Stimulated activated naive CD4-positive, alpha-beta T cell (primary cell): ENCODE measurements around the gene SLC10A7.

Source experiments
- DNase-seq, 6 experiments: peaks; one replicate each; lab custom pipeline; 2025; lab: John Stamatoyannopoulos, UW

The SLC10A7 gene

GRCh38 chr4:146257511-146257910 lies 264.2 kb downstream of the SLC10A7 start:
- DNase-seq, result no peak

- no peak for DNase-seq
Measured at GRCh38 chr4:146256328-146256727, 265.4 kb downstream of the SLC10A7 start.

GRCh38 chr4:146255874-146256273 lies 265.9 kb downstream of the SLC10A7 start:
- DNase-seq, result no peak

GRCh38 chr4:146255463-146255862 lies 266.3 kb downstream of the SLC10A7 start:
- DNase-seq, result no peak

- no peak for DNase-seq
Measured at GRCh38 chr4:146252969-146253611, 268.6 kb downstream of the SLC10A7 start.

GRCh38 chr4:146247356-146247755 lies 274.4 kb downstream of the SLC10A7 start:
- no peak for DNase-seq

- no peak for DNase-seq
Measured at GRCh38 chr4:146246381-146246780, 275.4 kb downstream of the SLC10A7 start.

GRCh38 chr4:146245850-146246249 lies 275.9 kb downstream of the SLC10A7 start:
- DNase-seq, result no peak

- no peak for DNase-seq
Measured at GRCh38 chr4:146245246-146245645, 276.5 kb downstream of the SLC10A7 start.

- DNase-seq, result no peak
Measured at GRCh38 chr4:146244496-146244895, 277.2 kb downstream of the SLC10A7 start.

- DNase-seq, result no peak
Measured at GRCh38 chr4:146243883-146244277, 277.9 kb downstream of the SLC10A7 start.

- DNase-seq, result peak in 5 of 6 experiments; percentile 1 to 28 (median 15)
Measured at GRCh38 chr4:146243141-146243882, 278.4 kb downstream of the SLC10A7 start.

- no peak for DNase-seq
Measured at GRCh38 chr4:146238107-146238506, 283.6 kb downstream of the SLC10A7 start.

GRCh38 chr4:146237092-146237491 lies 284.6 kb downstream of the SLC10A7 start:
- DNase-seq, result no peak

GRCh38 chr4:146236216-146236615 lies 285.5 kb downstream of the SLC10A7 start:
- DNase-seq, result no peak

GRCh38 chr4:146235654-146236177 lies 286.0 kb downstream of the SLC10A7 start:
- no peak for DNase-seq

GRCh38 chr4:146232131-146232722 lies 289.5 kb downstream of the SLC10A7 start:
- no peak for DNase-seq

- no peak for DNase-seq
Measured at GRCh38 chr4:146229406-146229805, 292.3 kb downstream of the SLC10A7 start.

GRCh38 chr4:146224326-146224966 lies 297.3 kb downstream of the SLC10A7 start:
- DNase-seq, result no peak

GRCh38 chr4:146222313-146222712 lies 299.4 kb downstream of the SLC10A7 start:
- DNase-seq, result no peak

- DNase-seq, result no peak
Measured at GRCh38 chr4:146214238-146214637, 307.5 kb downstream of the SLC10A7 start, which contains the start of gene REELD1. REELD1 (plus strand) TSS chr4:146214538; CDS start chr4:146216953, 2,415 bp downstream.

- DNase-seq, result no peak
Measured at GRCh38 chr4:146212781-146213180, 309.0 kb downstream of the SLC10A7 start.
